IPS DF 19.7 (cell line): ENCODE results near the gene GLI3.
A peak's percentile ranks its signal among the peaks of the same experiment; 100 is the strongest.

Source experiments
- DNase-seq: peaks from one replicate; pipeline ENCODE4 v3.0.0-alpha.2; 2013; ENCODE audit warnings: low read depth, low spot score

The GLI3 gene

GRCh38 chr7:42105554-42106358 lies 131.3 kb downstream of the GLI3 start:
- DNase-seq = no peak

DNA sequence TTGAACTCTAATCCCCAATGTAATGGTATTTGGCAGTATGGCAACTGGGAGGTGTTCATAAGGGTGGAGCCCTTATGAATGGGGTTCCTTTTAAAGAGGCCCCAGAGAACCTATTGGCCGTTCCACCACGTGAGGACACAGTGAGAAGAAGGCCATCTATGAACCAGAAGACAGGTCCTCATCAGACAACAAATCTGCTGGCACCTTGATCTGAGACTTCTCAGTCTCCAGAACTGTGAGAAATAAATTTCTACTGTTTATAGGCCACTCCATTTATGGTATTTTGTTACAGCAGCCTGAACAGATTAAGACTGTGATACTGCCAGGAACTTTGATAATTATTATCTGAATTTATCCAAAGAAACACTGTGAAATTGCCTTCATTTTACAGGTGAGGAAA lies 132.3 kb downstream of the GLI3 start:
- DNase-seq = no peak

DNA sequence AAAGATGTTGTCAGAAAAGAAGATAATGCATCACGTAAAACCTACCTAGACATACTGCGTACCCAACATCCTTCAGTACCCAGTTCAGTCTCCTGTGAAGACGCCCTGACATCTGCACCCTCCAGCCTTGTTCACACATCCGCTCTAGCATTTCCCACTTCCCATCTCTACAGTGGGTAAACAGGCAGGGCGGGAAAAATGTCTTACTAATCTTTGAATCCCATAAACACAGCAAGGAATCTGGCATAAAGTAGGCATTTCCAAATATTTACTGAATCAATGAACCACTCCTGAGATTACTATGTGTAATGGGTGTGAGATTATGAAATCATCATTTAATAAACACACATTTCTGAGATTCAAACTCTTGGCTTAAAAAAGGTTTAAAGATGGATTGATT lies 132.8 kb downstream of the GLI3 start:
- DNase-seq = no peak

GRCh38 chr7:42103456-42103855 lies 133.6 kb downstream of the GLI3 start:
- no peak for DNase-seq

- no peak for DNase-seq
Measured at GRCh38 chr7:42103020-42103419, 134.0 kb downstream of the GLI3 start.

GRCh38 chr7:42102301-42102700 lies 134.7 kb downstream of the GLI3 start:
- no peak for DNase-seq

- no peak for DNase-seq
Measured at GRCh38 chr7:42100156-42100508, 136.9 kb downstream of the GLI3 start.

- DNase-seq = no peak
Measured at GRCh38 chr7:42099470-42100155, 137.4 kb downstream of the GLI3 start.

- no peak for DNase-seq
Measured at GRCh38 chr7:42099066-42099465, 137.9 kb downstream of the GLI3 start.

DNA sequence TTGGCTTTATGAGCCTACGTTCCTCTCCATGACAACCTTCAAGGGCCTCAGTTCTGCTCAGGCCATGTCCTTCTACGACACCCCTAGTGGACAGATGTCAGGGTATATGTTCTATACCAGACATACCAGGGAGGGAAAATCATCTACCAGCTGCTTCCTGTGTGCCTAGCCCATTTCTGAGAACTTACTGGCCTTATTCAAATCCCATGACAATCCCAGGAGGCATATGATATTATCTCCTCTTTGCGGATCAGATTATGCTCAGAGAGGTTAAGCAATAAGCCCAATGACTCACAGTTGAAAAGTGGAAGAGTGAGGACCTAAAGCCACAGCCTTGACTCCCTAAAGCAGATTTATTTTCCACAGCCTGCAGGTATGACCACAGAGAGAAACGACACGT lies 139.3 kb downstream of the GLI3 start:
- no peak for DNase-seq

- DNase-seq = no peak
Measured at GRCh38 chr7:42096681-42097561, 140.1 kb downstream of the GLI3 start.

- no peak for DNase-seq
Measured at GRCh38 chr7:42096268-42096667, 140.7 kb downstream of the GLI3 start.

- DNase-seq = no peak
Measured at GRCh38 chr7:42095791-42096190, 141.2 kb downstream of the GLI3 start.

DNA sequence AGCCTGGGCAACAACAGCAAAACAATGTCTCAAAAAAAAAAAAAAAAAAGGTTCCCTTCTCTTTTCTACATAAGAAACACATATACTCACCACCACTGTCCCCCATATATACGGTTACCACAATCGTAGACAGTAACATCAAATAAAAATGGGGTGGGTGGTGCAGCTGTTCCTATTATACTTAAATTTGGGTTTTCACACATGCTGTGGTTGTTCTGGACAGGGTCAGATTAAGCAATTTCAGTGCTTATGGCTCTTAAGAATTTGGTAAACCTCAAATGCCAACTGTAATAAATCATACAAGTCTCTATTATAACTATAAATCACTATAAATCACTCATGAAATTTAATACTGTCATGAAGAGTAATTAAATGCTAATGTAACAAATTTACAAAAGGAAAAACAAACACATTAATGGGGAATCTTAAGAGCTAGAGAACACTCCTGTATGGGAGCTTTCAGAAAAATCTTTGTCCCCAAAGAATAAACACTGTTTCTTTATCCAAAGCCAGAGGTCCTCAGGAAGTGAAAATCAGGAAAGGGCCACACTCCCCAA lies 143.6 kb downstream of the GLI3 start:
- no peak for DNase-seq

GRCh38 chr7:42091461-42092291 lies 145.3 kb downstream of the GLI3 start:
- DNase-seq = peak; percentile 91

DNA sequence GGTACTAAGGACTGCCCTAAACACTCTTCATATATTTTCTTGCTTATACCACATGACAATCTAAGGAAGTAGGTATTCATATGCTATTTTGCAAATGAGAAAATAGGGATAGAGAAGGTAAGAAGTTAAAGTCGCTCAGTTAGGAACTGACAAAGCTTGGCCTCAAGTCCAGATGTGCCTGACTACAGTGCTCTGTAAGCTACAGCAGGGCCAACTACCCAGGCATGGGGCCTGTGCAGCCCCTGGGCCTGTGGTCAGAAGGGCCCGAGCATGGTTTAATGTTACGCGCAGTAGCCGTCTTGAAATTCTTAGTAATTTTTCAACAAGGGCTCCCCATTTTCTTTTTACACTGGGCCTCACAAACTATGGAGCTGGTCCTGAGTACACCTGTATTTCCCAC lies 146.2 kb downstream of the GLI3 start:
- DNase-seq = peak; percentile 28

DNA sequence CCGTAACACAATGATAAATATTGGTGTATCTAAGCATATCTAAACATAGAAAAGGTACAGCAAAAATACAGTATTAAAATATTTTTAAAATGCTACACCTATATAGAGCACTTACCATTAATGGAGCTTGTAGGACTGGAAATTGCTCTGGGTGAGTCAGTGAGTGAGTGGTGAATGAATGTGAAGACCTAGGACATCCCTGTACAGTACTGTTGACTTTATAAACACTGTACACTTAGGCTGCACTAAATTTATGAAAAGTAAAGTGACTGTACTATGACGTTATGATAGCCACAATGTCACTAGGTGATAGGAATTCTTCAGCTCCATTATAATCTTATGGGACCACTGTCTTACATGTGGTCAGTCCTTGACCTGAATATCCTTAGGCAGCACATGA lies 147.0 kb downstream of the GLI3 start:
- no peak for DNase-seq

DNA sequence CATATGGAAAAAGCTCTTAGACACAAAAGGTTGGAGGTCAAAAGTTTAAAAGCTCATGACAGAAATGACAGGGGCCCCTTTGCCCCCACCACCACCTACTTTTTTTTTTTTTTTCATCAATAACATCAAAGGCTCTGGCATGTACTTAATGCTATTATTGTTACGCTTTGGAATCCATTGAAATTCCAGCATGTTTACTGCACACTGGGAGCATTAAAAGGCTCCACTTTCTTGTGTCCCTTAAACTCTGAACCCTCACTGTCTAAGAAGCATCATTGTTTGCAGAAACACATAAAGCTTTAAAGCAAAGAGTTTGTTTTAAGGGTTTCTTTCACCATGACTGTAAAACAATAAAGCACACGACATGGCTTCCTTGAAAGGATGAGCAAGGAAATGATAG lies 149.4 kb downstream of the GLI3 start:
- no peak for DNase-seq

GRCh38 chr7:42085531-42085930 lies 151.5 kb downstream of the GLI3 start:
- DNase-seq = no peak

- no peak for DNase-seq
Measured at GRCh38 chr7:42084263-42084662, 152.7 kb downstream of the GLI3 start.

DNA sequence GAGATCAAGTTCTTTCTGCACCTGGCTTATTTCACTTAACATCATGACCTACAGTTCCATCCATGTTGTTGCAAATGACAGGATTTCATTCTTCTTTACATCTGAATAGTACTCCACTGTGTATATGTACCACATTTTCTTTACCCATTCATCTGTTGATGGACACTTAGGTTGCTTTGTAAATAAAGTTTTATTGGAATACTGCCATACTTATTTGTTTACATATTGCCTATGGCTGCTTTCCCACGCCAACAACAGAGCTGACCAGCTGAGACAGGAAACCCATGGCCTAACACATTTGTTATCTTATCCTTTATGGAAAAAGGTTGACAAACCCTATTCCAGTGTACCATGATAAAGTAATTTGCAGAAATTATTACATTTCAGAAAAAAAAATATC lies 153.7 kb downstream of the GLI3 start:
- no peak for DNase-seq
